DMS53 treated with DMSO at 0.1 percent for 48 hours (cell line): ENCODE data around the gene NTM.

Source experiments
- DNase-seq: peaks from one replicate; lab custom pipeline; 2025; ENCODE audit not compliant: unreplicated experiment; lab: John Stamatoyannopoulos, UW

NTM gene

DNA sequence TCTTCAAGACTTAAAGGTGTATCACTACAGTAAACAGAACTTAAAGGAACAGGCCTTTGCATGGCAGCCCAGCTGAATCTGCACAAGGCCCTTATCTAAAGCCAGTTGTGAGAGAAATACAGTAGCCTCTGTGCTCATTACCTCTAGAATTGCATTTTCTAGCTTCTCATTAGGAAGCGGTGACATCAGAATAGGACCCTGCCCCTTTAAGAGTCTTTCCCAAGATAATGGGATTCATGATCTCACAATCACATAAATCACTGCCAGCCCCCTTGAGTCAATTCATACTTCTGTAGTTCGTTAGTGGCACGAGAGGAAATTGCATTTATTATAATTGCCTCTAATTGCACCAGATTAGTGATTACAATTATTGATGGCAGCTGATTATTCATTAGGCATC is 170.3 kb downstream of the NTM start:
- no peak for DNase-seq

DNA sequence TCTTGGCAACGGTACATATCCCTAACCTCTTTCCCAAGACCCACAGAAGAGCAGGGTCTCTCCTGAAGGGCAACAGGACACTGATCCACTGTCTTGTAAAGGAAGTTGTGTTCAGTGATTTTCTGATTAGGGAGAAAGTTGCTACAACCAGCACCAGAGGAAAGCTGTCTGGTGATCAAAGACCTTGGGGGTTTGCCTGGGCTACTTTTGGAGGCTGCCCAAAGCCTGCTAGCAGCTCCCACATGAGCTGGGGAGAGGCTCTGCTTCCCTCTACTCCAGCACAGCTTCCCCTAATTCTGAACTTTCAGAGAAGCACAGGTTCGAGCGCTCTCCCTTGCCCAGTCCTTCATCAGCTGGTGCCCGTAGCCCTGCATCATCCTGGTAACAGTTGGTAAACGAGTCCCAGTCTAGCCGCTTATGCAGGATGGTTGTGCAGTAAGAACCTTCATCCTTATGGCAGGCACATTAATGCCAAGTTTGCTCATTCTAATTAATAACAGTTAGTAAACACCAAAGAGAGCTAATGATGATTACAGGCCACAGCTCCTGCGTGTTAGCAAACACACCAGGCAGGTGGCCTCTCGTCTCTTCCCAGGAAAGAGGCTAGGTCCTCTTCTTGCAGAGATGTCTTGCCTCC is 173.1 kb downstream of the NTM start:
- no peak for DNase-seq

DNA sequence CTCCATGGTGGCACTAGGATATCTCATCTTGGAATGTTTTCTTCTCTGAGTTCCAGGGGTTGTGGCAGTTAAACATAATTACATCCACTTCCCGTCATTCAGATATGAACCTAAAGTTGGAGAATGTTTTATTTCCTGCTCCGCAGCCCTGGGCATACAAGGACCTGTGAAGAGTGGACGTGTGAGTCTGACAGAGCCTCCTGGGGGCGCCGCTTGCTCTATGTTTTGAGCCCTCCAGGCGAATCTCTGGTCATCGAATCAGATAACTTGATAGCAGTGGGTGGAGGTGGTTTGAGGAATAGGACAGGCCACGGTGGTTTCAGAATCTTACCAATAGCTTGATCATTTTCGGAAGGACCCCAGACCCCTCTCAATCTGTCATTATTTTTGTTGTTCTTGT is 174.2 kb downstream of the NTM start:
- DNase-seq = no peak

DNA sequence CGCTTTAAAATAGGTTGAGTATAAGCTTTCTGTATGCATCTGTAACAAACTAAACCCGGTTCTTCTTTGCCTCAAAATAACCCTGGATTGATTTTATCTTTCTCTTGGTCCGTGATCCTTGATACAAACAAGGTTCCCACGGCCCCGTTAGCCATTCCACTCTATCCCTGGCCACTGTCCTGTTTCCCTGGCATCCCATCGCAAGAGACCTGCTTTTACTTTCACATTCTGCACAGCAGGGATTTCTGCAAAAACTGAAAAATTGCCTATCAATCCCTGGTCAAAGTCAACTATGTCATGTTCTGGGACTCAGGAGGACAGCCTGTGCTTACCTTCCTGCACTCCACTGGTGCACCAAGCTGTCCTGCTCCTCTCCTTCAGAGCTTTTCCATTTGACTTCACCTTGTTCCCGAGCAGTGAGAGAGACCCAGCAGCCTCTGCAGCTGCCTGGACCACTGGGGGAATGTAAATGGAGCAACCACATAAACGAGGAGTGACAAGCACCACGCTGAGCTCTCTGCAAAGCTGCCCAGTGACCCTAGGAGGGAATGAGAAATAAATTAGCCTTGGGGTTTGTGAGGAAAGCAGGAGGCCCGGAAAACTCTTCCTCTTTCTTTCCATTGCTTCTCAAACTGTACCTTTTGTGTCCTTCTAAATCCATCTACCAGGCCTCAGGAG is 175.9 kb downstream of the NTM start:
- no peak for DNase-seq

DNA sequence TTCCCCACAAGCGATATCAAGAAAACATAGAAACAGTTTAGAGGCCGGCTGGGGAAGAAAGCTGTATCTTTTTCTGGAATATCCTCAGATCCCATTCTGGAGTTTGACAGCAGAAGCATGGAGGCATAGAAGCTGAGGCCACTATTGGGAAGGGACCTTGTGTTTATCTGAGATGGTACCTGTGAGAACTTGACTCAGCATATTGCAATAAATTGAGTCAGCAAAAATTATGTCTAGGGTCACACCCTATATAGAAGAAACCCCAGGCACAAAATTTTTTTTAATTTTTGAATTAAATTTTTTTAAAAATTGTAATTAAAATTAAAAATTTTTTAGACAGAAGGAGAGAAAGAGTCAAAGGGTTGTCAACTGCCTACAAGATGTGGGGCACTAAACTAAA is 178.7 kb downstream of the NTM start:
- DNase-seq = no peak

DNA sequence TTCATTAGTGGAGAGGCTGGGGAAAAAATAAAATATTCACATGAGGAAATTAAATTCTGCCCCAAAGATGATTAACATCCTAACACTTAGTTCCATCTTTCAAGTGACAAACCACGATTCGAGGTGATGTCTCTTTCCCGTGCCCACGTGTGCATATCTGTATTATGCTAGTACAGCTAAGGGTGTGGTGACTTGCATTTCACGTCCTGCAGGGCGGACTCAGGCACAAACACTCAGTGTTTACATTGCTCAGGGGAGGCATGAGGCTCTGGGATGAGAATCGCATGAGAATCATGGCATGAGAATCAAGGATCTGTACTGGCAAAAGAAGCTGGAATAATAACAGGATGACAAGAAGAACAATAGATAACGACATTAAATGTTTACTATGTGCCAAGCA is 179.4 kb downstream of the NTM start:
- no peak for DNase-seq

DNA sequence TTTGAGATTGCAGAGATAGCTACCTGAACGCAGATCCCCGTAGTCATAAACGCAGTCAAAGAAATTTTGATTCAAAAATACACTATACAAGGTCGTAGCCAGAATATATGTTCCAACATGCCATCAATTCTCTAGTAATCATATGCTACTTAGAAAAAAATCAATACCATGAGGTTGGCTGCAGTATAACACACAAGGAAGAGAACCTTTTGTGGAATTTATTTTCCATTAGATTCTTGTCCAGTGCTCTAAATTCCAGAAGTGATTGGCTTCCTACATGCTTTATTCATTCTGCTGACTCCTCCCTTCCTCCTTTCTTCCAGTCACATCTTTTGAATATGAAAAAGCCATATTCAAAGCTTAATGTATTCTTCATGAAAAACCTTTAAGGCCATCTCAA is 189.9 kb downstream of the NTM start:
- DNase-seq = no peak

DNA sequence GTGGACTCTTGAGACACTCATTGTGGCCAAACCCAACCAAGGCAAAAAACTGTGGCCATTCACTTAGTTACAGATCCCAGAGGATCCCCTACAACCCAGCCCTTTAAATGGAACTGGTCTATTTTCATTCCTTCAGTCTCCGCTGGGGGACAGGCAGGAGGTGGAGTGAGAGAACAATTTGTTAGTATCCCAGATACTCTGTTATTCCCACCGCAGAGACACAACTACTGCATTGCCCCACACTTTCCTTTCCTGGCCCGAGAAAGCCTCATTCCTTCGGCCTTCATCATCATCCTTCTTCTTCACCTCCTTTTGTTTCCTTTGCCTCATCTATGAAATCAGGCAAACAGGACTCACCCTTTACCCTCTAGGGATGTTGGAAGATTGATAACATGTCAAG is 191.1 kb downstream of the NTM start:
- DNase-seq = no peak

DNA sequence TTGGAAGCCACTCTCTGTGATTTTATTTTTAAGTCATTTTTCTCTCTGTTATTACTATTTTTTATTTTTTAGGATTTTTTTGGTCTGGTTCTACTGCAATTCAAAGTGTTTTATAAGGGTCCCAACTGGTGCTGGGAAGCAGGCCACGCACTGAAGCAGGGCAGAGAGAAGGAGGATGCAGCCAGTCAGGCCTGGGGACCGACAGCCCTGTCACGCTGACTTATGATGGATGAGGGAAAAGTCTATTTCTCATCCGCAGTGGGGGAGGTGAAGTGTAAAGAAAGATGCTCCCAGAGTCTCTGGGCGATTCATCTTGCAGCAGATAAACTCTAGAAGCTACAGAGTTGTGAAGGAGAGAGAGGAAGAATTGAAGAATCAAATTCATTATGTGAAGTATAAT is 191.6 kb downstream of the NTM start:
- no peak for DNase-seq

DNA sequence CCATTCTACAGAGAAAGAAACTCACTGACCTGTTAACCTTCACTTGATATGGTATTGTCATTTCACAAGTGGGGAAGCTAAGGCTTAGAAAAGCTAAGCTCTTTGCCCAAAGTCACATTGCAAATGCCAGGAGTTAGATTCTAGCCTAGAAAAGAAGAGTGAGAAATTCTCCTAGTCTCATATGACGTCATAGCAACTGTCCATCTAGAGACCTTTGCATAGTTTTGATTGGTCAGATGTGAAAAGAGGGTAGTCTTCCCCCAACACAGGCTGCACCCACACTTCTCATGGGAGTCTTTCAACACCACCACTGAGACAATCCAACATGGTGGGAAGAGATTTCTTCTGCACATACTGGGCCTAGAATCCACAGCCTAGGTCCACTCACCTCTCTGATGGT is 197.9 kb downstream of the NTM start:
- no peak for DNase-seq

DNA sequence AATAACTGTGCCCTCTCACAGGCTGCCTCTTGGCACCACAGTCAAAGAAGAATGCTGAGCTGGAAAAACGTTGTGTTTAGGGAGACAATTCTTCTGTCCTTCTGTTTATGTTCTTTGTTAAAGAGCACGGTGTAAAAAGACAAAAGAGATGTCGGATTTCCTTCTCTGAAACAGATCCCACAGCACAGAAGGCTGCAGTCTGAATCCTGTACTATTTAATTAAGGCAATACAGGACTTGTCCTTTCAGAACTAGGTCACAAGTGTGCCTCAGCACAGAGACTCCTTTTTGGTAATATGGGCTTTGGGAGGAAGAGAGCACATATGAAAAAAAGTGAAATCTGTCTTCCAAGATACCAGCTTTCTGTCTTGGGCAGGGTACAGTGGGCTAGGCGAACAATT is 201.2 kb downstream of the NTM start:
- no peak for DNase-seq

DNA sequence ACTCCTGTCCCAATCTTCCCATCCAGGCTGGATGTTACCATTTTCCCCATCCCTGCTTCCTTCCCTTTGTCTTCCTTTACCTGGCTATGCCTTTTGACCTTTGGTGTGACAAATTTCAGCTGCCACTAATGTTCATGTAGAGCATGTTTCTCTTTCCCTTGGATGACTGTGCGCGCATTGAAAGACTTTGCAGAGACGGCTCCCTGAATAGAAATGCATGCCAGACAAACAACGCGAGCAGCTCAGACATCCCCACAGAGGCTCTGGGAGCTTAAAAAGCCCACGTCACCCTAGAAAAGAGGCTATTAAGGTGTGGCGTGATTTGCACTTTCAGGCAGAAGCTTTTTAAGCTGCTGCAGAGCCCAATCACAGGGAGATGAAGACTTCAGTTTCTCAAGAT is 202.0 kb downstream of the NTM start:
- no peak for DNase-seq

DNA sequence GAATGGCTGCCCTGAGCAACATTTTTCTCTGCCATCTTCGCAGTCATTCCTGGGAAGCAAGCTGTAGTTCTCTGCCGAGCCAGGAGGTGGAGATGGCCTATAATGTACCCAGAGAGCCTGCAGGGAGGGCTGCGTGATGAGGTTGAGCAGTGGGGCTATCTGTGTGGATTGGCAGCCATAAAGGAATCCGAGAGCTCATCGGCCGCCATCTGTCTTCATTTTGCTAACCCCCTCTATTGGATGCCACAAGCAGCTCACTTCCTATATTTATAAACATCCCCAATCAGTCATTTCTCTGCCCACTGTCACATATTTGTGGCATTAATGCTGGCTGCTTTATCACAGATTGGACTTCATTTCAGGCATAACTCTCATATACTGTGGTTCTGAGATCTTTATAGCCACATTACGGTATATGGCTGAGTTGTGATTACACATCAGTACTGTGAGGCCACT is 209.5 kb downstream of the NTM start:
- DNase-seq = no peak

DNA sequence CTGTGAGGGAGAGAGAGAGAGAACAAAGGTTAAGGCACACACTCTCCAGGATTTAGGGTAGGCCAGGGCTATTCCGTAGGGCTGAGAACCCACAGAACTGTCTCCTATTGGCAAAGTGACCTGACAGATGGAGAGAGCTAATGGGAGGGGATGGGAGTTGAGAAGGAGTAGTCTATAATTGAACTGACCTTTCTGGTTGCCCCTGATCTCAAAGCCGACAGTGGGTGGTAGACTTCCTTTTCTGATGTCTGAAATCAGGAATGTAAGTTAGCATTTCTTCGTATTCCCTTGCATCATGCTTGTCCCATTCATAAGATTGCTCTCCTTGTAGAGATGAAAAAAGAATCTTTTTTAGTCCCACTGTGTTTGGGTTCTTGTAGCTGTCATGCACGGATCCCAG is 210.1 kb downstream of the NTM start:
- DNase-seq = no peak

DNA sequence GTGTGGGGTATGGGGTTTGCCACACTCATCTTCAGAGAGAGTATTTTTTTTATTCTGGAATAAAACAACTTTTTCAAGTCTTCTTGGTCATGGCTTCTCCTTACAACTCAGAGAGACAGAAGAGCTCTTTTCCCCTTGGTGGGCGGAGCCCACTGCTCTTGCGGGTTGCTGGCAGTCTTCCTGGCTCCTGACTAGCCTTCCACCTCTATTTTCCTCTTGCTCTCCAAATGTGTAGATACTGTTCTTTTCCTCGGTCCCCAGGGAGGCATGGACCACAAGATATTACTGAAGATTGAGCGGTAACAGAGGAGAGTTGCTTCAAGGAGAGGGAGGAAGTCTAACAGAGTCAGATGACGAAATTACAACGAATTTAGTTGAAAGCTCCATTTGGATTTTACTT is 210.6 kb downstream of the NTM start:
- DNase-seq = no peak

DNA sequence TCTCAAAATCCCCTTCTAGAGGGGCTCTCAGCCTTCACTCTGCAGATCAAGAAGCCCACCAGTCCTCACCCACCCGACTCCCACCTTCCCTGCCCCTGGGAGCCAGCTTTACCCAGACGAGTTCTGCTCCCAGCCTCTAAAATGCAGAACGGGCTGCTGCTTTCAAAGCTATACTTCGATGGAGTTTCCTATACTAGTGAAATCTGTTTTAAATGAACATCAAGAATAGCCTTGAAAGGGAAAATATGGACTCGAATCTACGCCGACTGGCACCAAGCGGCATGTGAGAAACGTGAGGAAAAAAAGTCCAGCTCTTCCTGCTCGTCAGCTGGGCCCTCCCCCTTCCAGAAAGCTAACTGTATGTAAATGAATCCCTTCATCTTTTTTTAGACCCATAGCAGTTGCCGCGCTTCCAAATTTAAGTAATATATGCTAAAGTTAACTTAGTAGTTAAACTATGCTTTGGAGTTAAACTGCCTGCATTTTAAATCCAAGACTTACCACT is 211.7 kb downstream of the NTM start:
- no peak for DNase-seq

DNA sequence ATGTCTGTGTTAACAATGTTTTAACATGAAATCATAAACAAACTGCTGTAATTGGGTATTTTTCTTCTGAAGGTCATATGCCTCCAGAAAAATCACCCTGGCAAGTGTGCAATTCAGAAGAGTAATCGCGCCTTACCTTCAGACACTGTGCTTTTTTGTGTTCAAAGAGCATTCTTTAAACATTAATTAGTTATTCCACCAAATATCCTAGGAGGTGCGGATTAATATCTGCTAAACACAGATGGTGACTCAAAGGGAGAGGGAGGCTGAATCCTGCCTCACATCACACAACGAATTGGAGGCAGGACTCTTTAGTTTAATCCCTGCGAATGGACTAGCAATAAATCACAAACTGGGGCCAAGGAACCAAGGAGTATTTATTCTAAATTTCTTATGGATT is 213.0 kb downstream of the NTM start:
- DNase-seq = no peak

DNA sequence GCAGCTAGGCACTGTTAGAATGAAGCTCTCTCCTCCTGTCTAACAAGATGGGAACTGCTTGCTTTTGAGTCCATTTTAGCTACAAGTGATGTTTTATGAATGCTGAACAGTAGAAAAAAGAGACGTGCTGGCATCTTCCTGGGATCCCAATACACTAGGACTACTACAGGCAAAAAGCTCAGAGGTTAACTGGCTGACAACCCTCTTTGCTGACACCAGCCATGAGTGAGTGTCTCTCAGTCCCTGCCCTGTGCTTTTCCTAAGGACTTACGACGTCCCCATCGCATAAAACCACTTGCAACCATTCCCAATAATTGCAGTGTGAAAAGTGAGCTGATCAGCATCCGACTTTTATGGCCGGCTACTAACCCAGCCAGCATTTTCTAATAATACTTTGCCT is 213.5 kb downstream of the NTM start:
- DNase-seq = no peak

DNA sequence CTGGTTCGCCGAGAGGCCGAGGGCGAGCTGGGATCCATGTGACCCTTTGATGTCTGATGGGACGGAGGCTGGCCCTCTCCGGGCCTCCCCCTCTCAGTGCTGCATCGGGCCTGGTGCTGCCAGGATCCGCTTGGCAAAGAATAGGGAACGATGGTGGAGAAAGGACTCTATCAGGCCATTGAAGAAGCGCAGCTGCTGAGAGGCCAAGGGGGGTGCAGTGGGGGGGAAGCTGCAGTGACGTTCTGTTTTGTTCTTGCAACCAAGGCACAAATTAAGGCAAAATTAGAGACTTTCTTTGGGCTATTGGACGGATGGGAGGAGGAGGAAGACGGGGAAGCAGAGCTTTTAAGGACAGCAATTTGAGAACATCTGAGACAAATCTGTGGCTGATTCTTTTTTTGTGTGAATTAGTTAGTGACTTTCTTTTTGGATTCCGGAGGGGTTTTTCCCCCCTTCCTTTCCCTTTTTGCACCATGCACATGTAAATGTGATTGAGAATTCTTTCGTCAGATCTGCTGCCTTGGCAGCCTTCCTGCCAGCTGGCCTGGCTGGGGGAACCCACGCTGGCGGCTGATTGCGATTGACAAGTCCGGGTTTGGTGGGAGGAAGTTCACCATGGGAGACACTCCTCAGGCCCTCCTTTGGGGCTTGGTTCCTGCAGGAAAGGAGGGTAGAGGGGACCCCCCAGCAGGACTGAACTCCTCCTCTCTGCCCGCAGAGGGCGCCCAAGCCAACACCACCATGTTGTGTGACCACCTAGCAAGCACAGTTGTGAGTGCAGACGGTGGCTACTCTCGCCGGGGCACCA is 214.6 kb downstream of the NTM start:
- no peak for DNase-seq

DNA sequence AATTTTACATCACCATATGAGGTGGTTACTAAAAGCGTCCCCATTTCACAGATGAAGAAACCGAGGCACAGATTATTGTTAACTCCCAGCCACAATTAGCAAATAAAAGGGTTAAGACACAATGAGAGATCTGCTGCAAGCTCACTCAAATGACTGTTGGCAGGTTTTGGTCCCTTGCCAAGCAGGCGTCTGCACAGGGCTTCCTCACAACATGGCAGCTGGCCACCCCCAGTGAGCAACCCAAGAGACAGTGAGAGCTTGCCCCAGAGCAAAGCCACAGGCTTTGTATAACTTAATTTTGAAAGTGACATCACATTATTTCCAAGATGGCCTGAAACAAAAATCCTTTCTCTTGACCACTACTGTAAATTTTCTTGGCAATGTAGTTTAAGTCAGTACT is 217.6 kb downstream of the NTM start:
- no peak for DNase-seq

DNA sequence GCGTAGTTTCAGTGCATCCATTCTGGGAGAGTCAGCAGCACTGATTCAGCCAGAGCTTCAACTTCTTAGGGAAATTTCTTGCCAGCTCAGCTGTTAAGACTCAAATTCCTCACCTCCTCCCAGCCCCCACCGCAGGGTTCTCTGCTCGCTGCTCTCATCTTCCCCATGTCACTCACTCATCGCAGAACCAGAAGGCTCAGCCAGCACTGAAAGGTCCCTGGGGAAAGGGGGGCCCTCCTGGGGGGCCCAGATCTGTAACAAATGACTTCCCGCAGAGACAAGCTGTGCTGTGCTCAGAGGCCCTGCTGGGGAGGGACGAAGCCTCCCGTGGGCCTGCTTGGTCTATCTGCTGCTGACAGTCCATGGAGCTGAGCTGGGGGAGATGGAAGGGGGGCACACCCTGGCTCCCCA is 220.6 kb downstream of the NTM start:
- no peak for DNase-seq

DNA sequence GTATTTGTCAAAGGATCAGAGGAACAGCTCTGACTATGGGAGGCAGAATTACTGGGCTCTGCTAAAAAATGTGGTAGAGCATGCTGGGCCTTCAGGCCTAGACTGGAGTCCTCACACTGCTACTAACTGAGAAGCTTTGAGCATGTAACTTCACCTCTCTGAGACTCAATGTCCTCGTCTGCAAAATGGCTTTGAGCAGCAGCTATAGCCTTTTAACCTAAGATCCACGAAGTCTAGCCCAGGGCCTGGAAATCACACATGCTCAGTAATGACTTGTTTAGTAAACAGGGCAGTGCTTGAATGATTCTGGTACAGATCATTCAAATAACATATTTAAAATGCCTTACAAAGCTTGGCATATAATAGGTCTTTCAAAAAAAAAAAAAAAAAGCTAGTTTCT is 221.7 kb downstream of the NTM start:
- DNase-seq = no peak
